Astrocyte (in vitro differentiated cells and primary cell): Measurements from ENCODE around the gene RNF167. TPM values are rescaled to one million over a fixed set of nuclear protein-coding genes. Genes with fewer than 3 reads are reported as not detected.

Source experiments
- DNase-seq: peaks from one replicate; pipeline ENCODE4 v3.0.0-alpha.2; 2010; ENCODE audit warnings: low read depth
- FAIRE-seq: peaks from 2 replicates; lab custom pipeline; 2011; peaks lifted over from hg19 to GRCh38; lab: Jason Lieb, UNC
- H2AFZ ChIP-seq: 2 replicates; pipeline ENCODE4 v1.6.0; 2012; ENCODE audit warnings: low read depth, low read length, inconsistent platforms
- H3K27ac ChIP-seq: 2 replicates; pipeline ENCODE4 v1.5.1; 2011; ENCODE audit warnings: low read depth, low read length, inconsistent platforms
- H3K27me3 ChIP-seq: 2 replicates; pipeline ENCODE4 v1.6.0; 2011; ENCODE audit warnings: low read length, inconsistent platforms; ENCODE audit not compliant: insufficient read depth
- H3K36me3 ChIP-seq: 2 replicates; pipeline ENCODE4 v1.5.1; 2011; ENCODE audit warnings: low read length, inconsistent platforms; ENCODE audit not compliant: insufficient read depth
- H3K4me1 ChIP-seq: 2 replicates; pipeline ENCODE4 v1.5.1; 2011; ENCODE audit warnings: low read length, inconsistent platforms; ENCODE audit not compliant: insufficient read depth
- H3K4me2 ChIP-seq: 2 replicates; pipeline ENCODE4 v1.6.0; 2012; ENCODE audit warnings: low read length, inconsistent platforms
- H3K4me3 ChIP-seq: 2 replicates; pipeline ENCODE4 v1.5.1; 2011; ENCODE audit warnings: low read depth, mild to moderate bottlenecking, low read length, inconsistent platforms; ENCODE audit not compliant: insufficient read depth
- H3K79me2 ChIP-seq: 2 replicates; pipeline ENCODE4 v1.6.0; 2012; ENCODE audit warnings: mild to moderate bottlenecking, low read length, inconsistent platforms; ENCODE audit not compliant: insufficient read depth
- H3K9ac ChIP-seq: 2 replicates; pipeline ENCODE4 v1.6.0; 2012; ENCODE audit warnings: mild to moderate bottlenecking, low read length, inconsistent platforms
- H3K9me3 ChIP-seq: 2 replicates; pipeline ENCODE4 v1.5.1; 2012; ENCODE audit warnings: low read depth, mild to moderate bottlenecking, low read length, inconsistent platforms; ENCODE audit not compliant: insufficient read depth
- H4K20me1 ChIP-seq: 2 replicates; pipeline ENCODE4 v1.6.0; 2012; ENCODE audit warnings: low read length, inconsistent platforms; ENCODE audit not compliant: insufficient read depth
- H3K27ac Mint-ChIP-seq: one replicate; pipeline ENCODE4 v1.8.0; 2021; ENCODE audit warnings: mild to moderate bottlenecking, mixed read lengths; ENCODE audit not compliant: unreplicated experiment
- H3K27me3 Mint-ChIP-seq: one replicate; pipeline ENCODE4 v1.8.0; 2021; ENCODE audit warnings: low read depth, mixed read lengths; ENCODE audit not compliant: unreplicated experiment
- H3K36me3 Mint-ChIP-seq: one replicate; pipeline ENCODE4 v1.8.0; 2021; ENCODE audit warnings: low read depth, mixed read lengths; ENCODE audit not compliant: unreplicated experiment
- H3K4me1 Mint-ChIP-seq: one replicate; pipeline ENCODE4 v1.8.0; 2021; ENCODE audit warnings: low read depth, mixed read lengths; ENCODE audit not compliant: unreplicated experiment
- H3K4me3 Mint-ChIP-seq: one replicate; pipeline ENCODE4 v1.8.0; 2021; ENCODE audit warnings: mild to moderate bottlenecking, moderate library complexity, mixed read lengths; ENCODE audit not compliant: unreplicated experiment
- H3K9me3 Mint-ChIP-seq: one replicate; pipeline ENCODE4 v1.8.0; 2021; ENCODE audit warnings: mild to moderate bottlenecking, mixed read lengths; ENCODE audit not compliant: unreplicated experiment
- EZH2 ChIP-seq: IDR thresholded peaks from 2 replicates; pipeline ENCODE4 v1.6.1; 2012; ENCODE audit warnings: mild to moderate bottlenecking, low read length, inconsistent platforms; ENCODE audit not compliant: insufficient read depth
- total RNA-seq: library from RNA; stranded (reverse); gene quantifications from 2 replicates; pipeline ENCODE4 v1.2.1, GENCODE V29; 2021
- TF ChIP-seq, protein P1 (sequence below): IDR thresholded peaks from 2 replicates; pipeline ENCODE4 v1.5.1; 2011; ENCODE audit warnings: low read depth, mild to moderate bottlenecking, inconsistent platforms, low read length, moderate library complexity; ENCODE audit not compliant: insufficient read depth

Gene RNF167
- total RNA-seq, 1 donor from 2014 or later, result 89.7 TPM

DNA sequence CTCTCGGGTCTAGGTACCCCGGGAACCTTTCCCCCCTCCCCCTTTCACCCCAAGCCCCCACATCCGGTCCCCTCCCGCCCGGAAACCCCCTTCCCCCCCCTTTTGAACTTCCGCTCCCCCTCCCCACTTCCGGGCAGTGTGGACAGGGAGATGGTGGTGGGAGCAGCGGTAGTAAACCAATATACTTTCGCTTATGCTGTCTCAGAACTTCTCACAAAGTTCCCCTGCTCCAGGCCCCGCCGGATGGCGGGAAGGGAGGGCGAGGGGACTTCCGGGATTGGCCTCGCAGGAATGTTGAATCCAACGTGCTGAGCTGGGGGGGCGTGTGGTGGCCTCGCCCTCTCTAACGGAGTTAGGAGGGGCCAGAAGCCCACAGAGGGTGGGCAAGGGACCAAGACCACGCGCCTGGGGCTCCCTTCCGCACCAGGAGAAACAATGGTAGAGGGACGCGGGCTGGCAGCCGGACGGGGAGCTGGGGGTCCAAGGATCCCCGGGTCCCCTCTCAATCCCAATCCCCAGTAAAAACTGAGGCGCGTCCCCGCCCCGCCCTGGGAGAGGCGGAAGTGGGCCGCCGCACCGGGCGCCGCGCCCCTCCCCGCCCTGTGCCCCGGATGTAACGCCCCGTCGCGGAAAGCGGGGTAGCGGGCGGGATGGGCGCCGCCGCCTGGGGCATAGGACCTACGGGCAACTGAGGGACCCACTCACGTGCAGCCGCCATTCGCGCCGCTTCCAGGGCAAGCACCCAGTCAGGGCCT, 7.5 kb downstream of the RNF167 start:
- Mint-ChIP-seq H3K36me3 (peaks cover 22% of the 10 kb centered on the region), H3K27me3 (no peaks in the 10 kb centered on the region), H3K27ac (peak overlapping the region; percentile 80), H3K4me1 (peaks cover 30% of the 10 kb centered on the region), H3K4me3 (peak overlapping the region; percentile 98), H3K9me3 (no peaks in the 10 kb centered on the region)
- Histone ChIP-seq H3K4me2 (peak overlapping the region; percentile 99), H2AFZ (no peak overlapping the region), H3K27ac (peak overlapping the region; percentile 78), H3K9ac (peak overlapping the region; percentile 93), H3K4me1 (peaks cover 32% of the 10 kb centered on the region), H3K4me3 (peak overlapping the region; percentile 82), H4K20me1 (peaks cover 54% of the 10 kb centered on the region), H3K36me3 (peaks cover 33% of the 10 kb centered on the region), H3K9me3 (no peaks in the 10 kb centered on the region), H3K27me3 (no peaks in the 10 kb centered on the region), H3K79me2 (peaks cover 58% of the 10 kb centered on the region)
- TF ChIP-seq, protein P1, sequence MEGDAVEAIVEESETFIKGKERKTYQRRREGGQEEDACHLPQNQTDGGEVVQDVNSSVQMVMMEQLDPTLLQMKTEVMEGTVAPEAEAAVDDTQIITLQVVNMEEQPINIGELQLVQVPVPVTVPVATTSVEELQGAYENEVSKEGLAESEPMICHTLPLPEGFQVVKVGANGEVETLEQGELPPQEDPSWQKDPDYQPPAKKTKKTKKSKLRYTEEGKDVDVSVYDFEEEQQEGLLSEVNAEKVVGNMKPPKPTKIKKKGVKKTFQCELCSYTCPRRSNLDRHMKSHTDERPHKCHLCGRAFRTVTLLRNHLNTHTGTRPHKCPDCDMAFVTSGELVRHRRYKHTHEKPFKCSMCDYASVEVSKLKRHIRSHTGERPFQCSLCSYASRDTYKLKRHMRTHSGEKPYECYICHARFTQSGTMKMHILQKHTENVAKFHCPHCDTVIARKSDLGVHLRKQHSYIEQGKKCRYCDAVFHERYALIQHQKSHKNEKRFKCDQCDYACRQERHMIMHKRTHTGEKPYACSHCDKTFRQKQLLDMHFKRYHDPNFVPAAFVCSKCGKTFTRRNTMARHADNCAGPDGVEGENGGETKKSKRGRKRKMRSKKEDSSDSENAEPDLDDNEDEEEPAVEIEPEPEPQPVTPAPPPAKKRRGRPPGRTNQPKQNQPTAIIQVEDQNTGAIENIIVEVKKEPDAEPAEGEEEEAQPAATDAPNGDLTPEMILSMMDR, result no peak
- no peak for TF ChIP-seq EZH2
- DNase-seq (no peak), FAIRE-seq (no peak)

DNA sequence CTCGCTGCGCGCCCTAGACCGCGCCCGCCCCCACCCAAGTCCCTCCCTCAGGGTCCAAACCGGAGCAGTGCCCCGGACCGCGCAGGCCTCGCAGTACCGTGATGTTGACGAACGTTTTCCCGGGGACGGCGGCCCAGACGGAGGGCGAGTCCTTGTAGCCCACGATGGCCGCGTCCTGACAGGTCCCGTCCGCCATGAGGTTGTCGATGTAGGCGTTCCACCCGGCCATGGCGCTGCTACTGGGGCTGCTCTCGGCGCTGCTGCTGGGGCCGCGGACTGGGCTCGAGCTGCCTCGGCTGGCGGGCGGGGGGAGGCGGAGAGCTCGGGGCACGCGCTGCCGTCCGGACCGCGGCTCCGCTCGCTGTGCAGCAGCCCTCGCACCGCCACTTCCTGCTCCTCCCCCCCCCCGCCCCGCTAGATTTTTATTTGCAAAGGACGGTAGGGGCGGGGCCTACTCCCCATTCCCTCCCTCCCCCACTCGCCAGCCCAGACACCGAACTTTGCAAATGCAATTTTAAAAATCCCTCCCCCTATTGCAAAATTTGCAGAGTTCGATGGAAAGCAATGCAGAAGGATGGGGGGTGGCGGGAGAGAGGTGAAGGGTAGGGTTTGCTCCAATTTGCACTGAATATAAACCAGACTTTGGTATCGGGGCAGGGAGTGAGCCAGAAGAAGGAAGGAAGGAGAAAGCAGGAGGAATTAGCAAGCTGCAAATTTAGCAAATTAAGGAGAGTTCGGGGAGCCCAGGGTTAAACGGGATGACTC, 8.3 kb downstream of the RNF167 start, which contains the start of gene PFN1:
TSS of gene PFN1 (minus strand) at position 365 of the 765 bp plus-strand sequence. CDS start at position 229, 136 bp downstream.
- Histone ChIP-seq H3K27me3 (no peaks in the 10 kb centered on the region), H3K9me3 (no peaks in the 10 kb centered on the region), H3K4me3 (peak within 1 kb of the TSS; percentile 80), H3K79me2 (peaks cover 50% of the 10 kb centered on the region), H3K9ac (peak within 1 kb of the TSS; percentile 93), H3K36me3 (peaks cover 26% of the 10 kb centered on the region), H3K4me2 (peak within 1 kb of the TSS; percentile 99), H2AFZ (peak within 1 kb of the TSS; percentile 57), H3K27ac (peak within 1 kb of the TSS; percentile 90), H4K20me1 (peaks cover 47% of the 10 kb centered on the region), H3K4me1 (peaks cover 39% of the 10 kb centered on the region)
- DNase-seq (peak; percentile 78), FAIRE-seq (no peak)
- H3K9me3 Mint-ChIP-seq, result no peaks in the 10 kb centered on the region
- H3K4me3 Mint-ChIP-seq, result peak within 1 kb of the TSS; percentile 98
- no peak for TF ChIP-seq EZH2
- TF ChIP-seq, protein P1, result no peak
- H3K36me3 Mint-ChIP-seq, result peaks cover 22% of the 10 kb centered on the region
- H3K27ac Mint-ChIP-seq, result peak within 1 kb of the TSS; percentile 97
- H3K4me1 Mint-ChIP-seq, result peaks cover 36% of the 10 kb centered on the region
- H3K27me3 Mint-ChIP-seq, result no peaks in the 10 kb centered on the region
